SH-SY5Y (cell line): ENCODE measurements around the gene PLPP4.

Source experiments
- GATA2 ChIP-seq: IDR thresholded peaks from 2 replicates; pipeline ENCODE4 v1.6.1; 2011; ENCODE audit warnings: mild to moderate bottlenecking, low read depth, low read length
- GATA3 ChIP-seq: IDR thresholded peaks from 2 replicates; pipeline ENCODE4 v1.6.1; 2011; ENCODE audit warnings: low read depth, mild to moderate bottlenecking, low read length, moderate library complexity

GRCh38 chr10:120597902-120598301, 140.9 kb downstream of the PLPP4 start:
- no peak for TF ChIP-seq GATA2
- no peak for TF ChIP-seq GATA3
